Measurements from ENCODE around the gene ZBTB17.

The ZBTB17 gene

GRCh38 chr1:15935056-15935950 is 40.6 kb downstream of the ZBTB17 start:
- H3K27ac Mint-ChIP-seq = no peak overlapping the region
- no peaks in the 10 kb centered on the region for H3K27me3 Mint-ChIP-seq (ENCODE audit: low read depth)
- H3K4me3 Mint-ChIP-seq = no peak overlapping the region
- peaks cover 76% of the 10 kb centered on the region for H3K36me3 Mint-ChIP-seq (ENCODE audit: low read depth)
- TF ChIP-seq CTCF (IDR thresholded peaks at IDR 0.05; ENCODE audit: unreplicated experiment in 3 of 3) = no peak
- H3K9me3 Mint-ChIP-seq = no peaks in the 10 kb centered on the region
- H3K4me1 Mint-ChIP-seq = peaks cover 3% of the 10 kb centered on the region

GRCh38 chr1:15934211-15935055 is 41.5 kb downstream of the ZBTB17 start:
- H3K27me3 Mint-ChIP-seq (ENCODE audit: low read depth) = no peaks in the 10 kb centered on the region
- H3K9me3 Mint-ChIP-seq = no peaks in the 10 kb centered on the region
- H3K4me1 Mint-ChIP-seq = peaks cover 3% of the 10 kb centered on the region
- no peak overlapping the region for H3K4me3 Mint-ChIP-seq
- H3K36me3 Mint-ChIP-seq (ENCODE audit: low read depth) = peaks cover 76% of the 10 kb centered on the region
- H3K27ac Mint-ChIP-seq = no peak overlapping the region
- no peak for TF ChIP-seq CTCF (IDR thresholded peaks at IDR 0.05; ENCODE audit: unreplicated experiment in 3 of 3)

GRCh38 chr1:15933684-15934083 is 42.2 kb downstream of the ZBTB17 start:
- Mint-ChIP-seq H3K27ac (no peak overlapping the region), H3K4me1 (no peaks in the 10 kb centered on the region), H3K4me3 (no peak overlapping the region), H3K9me3 (no peaks in the 10 kb centered on the region), H3K36me3 (ENCODE audit: low read depth) (peaks cover 79% of the 10 kb centered on the region), H3K27me3 (ENCODE audit: low read depth) (no peaks in the 10 kb centered on the region)
- TF ChIP-seq CTCF (IDR thresholded peaks at IDR 0.05; ENCODE audit: unreplicated experiment in 3 of 3) = no peak

GRCh38 chr1:15932612-15933011 is 43.3 kb downstream of the ZBTB17 start:
- Mint-ChIP-seq H3K4me3 (no peak overlapping the region), H3K4me1 (no peaks in the 10 kb centered on the region), H3K27ac (no peak overlapping the region), H3K36me3 (ENCODE audit: low read depth) (peaks cover 86% of the 10 kb centered on the region), H3K9me3 (no peaks in the 10 kb centered on the region), H3K27me3 (ENCODE audit: low read depth) (no peaks in the 10 kb centered on the region)
- TF ChIP-seq CTCF (IDR thresholded peaks at IDR 0.05; ENCODE audit: unreplicated experiment in 3 of 3) = no peak

GRCh38 chr1:15931884-15932283 is 44.0 kb downstream of the ZBTB17 start:
- no peaks in the 10 kb centered on the region for H3K27me3 Mint-ChIP-seq (ENCODE audit: low read depth)
- H3K4me3 Mint-ChIP-seq = no peak overlapping the region
- H3K9me3 Mint-ChIP-seq = no peaks in the 10 kb centered on the region
- no peak for TF ChIP-seq CTCF (IDR thresholded peaks at IDR 0.05; ENCODE audit: unreplicated experiment in 3 of 3)
- H3K4me1 Mint-ChIP-seq = no peaks in the 10 kb centered on the region
- H3K36me3 Mint-ChIP-seq (ENCODE audit: low read depth) = peaks cover 87% of the 10 kb centered on the region
- H3K27ac Mint-ChIP-seq = no peak overlapping the region

Measured in nephron (organoid).